HFF-Myc (cell line): ENCODE data around the gene FAM13A.

ENCODE experiments used
- DNase-seq: peaks from one replicate; pipeline ENCODE4 v3.0.0-alpha.2; 2011; ENCODE audit warnings: low read depth; ENCODE audit errors: extremely low read depth
- H3K4me3 ChIP-seq: replicated peaks from 2 replicates; pipeline ENCODE4 v1.5.1; 2011; ENCODE audit warnings: low read depth, mild to moderate bottlenecking, control low read depth, low read length
- TF ChIP-seq, protein P1 (sequence below): IDR thresholded peaks from 2 replicates; pipeline ENCODE4 v1.5.1; 2012; ENCODE audit warnings: mild to moderate bottlenecking, low read depth, low read length, control low read depth; ENCODE audit errors: missing control alignments

The FAM13A gene

DNA sequence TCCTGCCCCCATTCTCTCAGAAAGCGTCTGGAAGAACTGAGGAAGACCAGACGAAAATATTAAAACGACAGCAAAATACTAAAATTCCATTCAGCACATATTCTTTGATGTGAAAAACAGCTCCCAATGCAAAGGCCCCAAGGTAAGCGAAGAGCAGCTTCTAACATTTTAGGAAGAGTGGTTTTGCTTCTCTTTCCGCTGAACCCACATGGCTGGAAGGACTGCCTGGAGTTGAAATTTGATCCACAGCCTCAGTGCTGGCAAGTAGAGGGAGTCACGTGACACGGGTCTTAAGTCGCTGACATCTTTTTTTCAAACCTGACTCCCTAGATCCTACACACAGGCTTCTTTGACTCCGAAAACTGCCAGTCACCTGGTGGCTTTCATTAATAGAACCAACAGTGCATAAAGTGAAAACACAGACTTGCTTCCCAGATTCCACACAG lies at the start of gene FAM13A:
FAM13A (minus strand) TSS at position 233 of the 446 bp plus-strand sequence; CDS start at position 12, 221 bp downstream.
- peak; percentile 91 for DNase-seq
- TF ChIP-seq, protein P1, sequence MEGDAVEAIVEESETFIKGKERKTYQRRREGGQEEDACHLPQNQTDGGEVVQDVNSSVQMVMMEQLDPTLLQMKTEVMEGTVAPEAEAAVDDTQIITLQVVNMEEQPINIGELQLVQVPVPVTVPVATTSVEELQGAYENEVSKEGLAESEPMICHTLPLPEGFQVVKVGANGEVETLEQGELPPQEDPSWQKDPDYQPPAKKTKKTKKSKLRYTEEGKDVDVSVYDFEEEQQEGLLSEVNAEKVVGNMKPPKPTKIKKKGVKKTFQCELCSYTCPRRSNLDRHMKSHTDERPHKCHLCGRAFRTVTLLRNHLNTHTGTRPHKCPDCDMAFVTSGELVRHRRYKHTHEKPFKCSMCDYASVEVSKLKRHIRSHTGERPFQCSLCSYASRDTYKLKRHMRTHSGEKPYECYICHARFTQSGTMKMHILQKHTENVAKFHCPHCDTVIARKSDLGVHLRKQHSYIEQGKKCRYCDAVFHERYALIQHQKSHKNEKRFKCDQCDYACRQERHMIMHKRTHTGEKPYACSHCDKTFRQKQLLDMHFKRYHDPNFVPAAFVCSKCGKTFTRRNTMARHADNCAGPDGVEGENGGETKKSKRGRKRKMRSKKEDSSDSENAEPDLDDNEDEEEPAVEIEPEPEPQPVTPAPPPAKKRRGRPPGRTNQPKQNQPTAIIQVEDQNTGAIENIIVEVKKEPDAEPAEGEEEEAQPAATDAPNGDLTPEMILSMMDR: no peak
- H3K4me3 ChIP-seq: peak within 1 kb of the TSS; percentile 58

DNA sequence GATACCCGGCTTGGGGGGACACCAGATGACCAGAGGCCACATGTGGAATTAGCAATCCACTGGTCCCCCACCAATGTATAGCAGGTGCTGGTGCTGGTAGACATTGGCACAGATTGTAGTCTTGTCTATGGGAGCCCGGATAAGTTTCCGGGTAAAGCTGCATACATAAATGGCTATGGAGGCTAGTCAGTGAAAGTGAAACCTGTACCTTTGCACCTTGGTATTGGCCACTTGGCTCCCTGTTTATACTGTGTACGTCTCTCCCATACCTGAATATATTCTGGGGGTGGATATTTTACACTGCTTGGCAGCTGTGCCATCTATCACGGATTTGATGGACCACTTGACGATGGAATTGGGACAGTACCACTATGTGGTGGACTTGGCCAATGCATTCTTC lies 48.7 kb upstream of the FAM13A start:
- TF ChIP-seq, protein P1: no peak
- no peak overlapping the region for H3K4me3 ChIP-seq
- DNase-seq: no peak

DNA sequence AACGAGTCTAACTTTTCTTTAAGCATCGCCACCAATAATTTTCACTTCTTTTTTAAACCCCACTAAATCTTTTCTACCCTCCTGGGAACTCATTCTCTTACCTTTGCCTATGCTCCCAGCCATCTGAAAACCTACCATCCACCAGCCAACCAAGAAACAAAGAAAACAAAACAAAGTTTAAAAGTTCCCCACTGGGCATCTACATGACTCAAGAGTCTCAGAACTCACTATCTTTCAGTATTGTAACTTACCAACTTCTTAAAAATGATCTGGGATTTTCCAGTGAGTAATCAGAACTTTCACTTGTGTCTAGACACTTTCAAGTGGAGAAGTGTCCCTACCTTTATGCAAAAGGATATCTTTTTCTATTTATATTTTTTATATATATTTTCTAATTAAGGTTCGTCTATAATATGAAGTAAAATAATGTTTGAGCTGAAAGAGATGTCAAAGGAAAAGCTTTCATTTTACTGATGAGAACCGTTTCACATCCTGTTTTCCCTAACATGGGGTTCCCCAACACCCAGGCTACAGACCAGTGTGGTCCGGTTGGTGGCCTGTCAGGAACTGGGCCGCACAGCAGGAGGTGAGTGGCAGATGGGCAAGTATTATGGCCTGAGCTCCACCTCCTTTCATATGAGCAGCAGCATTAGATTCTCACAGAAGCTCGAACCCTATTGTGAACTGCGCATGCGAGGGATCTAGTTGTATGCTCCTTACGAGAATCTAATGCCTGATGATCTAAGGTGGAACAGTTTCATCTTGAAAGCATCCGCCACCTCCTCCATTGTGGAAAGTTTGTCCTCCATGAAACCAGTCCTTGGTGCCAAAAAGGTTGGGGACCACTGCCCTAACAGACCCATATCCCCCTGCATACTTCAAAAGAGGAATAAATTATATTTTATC lies 44.5 kb upstream of the FAM13A start:
- H3K4me3 ChIP-seq: no peak overlapping the region
- no peak for DNase-seq
- TF ChIP-seq, protein P1: no peak

DNA sequence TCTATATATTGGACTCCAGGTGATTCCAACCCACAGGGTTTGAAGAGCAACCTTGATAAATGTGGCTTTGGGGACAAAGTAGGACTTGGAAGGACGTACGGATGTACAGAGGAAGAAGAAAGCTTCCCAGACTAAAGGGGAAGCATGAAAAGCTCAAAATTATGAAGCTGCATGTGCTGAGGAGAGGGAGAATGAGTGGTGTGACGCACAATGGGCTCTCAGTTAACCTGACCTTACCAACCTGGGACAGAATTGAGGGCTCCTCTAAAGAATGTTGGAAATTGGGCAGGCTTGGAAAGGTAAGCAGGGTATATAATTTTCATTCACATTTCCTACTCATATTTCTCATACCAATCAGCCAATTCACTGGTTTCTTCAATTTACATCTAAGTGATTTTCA lies 43.9 kb upstream of the FAM13A start:
- DNase-seq: no peak
- H3K4me3 ChIP-seq: no peak overlapping the region
- TF ChIP-seq, protein P1: no peak

DNA sequence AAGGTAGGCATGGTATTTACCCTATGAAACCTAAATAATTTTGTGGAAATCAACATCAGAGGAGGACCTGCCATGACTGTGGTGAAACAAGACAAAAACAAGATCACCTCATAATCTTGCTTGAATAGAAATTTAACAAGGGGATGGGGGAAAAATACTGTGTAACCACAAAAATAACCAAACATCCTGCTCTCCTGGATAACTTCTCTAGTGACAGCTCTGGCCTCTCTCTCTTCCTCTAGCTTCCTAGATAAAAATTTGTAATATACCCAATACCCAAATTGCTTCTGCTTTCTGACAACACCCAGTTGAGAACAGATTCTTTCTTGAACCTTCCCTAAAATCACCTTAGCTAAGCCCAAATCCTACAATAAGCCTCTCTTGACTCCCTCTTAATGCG lies 42.5 kb upstream of the FAM13A start:
- no peak for DNase-seq
- no peak overlapping the region for H3K4me3 ChIP-seq
- TF ChIP-seq, protein P1: no peak

DNA sequence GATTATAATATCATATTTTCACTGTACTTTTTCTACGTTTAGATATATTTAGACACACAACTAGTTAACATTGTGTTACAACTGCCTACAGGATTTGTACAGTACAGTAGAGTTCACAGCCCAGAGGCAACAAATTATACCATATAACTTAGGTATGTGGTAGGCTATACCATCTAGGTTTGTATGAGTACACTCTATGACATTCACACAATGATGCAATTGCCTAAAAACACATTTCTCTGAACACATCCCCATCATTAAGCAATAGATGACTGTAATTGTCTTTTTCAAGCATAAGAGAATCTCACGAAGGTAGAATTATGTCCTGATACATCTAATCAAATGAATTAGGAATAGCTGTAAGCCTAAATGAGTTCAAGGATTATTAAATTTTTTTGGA lies 42.0 kb upstream of the FAM13A start:
- no peak overlapping the region for H3K4me3 ChIP-seq
- TF ChIP-seq, protein P1: no peak
- DNase-seq: no peak
